B cell (primary cell): Measurements from ENCODE around the gene CCNG1. TPM values are rescaled to one million over a fixed set of nuclear protein-coding genes. Genes with fewer than 3 reads are reported as not detected.

ENCODE experiments used
- ATAC-seq: fragments of 200-7000 bp; cut with Tn5 transposase; one replicate; pipeline ENCODE4 v1.10.0; 2021; ENCODE audit warnings: low read depth, mild to moderate bottlenecking, moderate number of reproducible peaks, moderate library complexity
- CTCF ChIA-PET: fragments of 350-600 bp; sonication (Branson Sonifier 250); formaldehyde crosslinking; loops from one replicate; lab custom pipeline; 2021; ENCODE audit warnings: antibody characterized with exemption, inconsistent platforms; lab: Charles Lee
- POLR2A ChIA-PET: fragments of 350-600 bp; sonication (Branson Sonifier 250); formaldehyde crosslinking; loops from one replicate; lab custom pipeline; 2021; ENCODE audit warnings: antibody characterized with exemption; lab: Charles Lee
- DNase-seq: peaks from one replicate; pipeline ENCODE4 v3.0.0; 2013
- H2AFZ ChIP-seq: 2 replicates; pipeline ENCODE4 v1.6.1; 2012; ENCODE audit warnings: mild to moderate bottlenecking, low read depth, low read length; ENCODE audit not compliant: insufficient read depth, poor library complexity, severe bottlenecking
- H3K27ac ChIP-seq, 2 donors: 1 replicate in 1 of 2; 2 replicates in 1 of 2; pipeline ENCODE4 v1.5.1; 2012 to 2013; ENCODE audit warnings: low read length in 2 of 2, mild to moderate bottlenecking in 2 of 2, moderate library complexity in 1 of 2
- H3K27me3 ChIP-seq, 4 experiments: fragments of 200-600 bp in 1 of 4; sonication (generic) in 1 of 4; replicated peaks in 1 of 4; 1 replicate in 2 of 4; 2 replicates in 2 of 4; pipeline versions ENCODE4 v1.6.1 to v1.7.0; 2013 to 2016; ENCODE audit warnings: low read length in 3 of 4, mild to moderate bottlenecking in 2 of 4, mixed read lengths in 1 of 4, moderate library complexity in 1 of 4; ENCODE audit not compliant: insufficient read depth in 4 of 4, control insufficient read depth in 3 of 4; ENCODE audit errors: control extremely low read depth in 1 of 4
- H3K36me3 ChIP-seq, 2 experiments: replicated peaks in 1 of 2; 1 replicate in 1 of 2; 2 replicates in 1 of 2; pipeline versions ENCODE4 v1.6.1 to v1.7.1; 2013; ENCODE audit warnings: low read length in 1 of 2; ENCODE audit not compliant: insufficient read depth in 2 of 2, control insufficient read depth in 1 of 2; ENCODE audit errors: control extremely low read depth in 1 of 2, extremely low read depth in 1 of 2
- H3K4me1 ChIP-seq, 2 donors: fragments of 200-600 bp in 1 of 2; sonication (generic) in 1 of 2; 1 replicate in 1 of 2; 2 replicates in 1 of 2; pipeline versions ENCODE4 v1.5.1 to v1.6.1; 2013 to 2017; ENCODE audit warnings: low read length in 2 of 2; ENCODE audit not compliant: control insufficient read depth in 2 of 2, insufficient read depth in 2 of 2
- H3K4me2 ChIP-seq: replicated peaks from 2 replicates; pipeline ENCODE3; 2012; ENCODE audit warnings: mild to moderate bottlenecking, low read depth, low read length; ENCODE audit not compliant: poor library complexity, severe bottlenecking
- H3K4me3 ChIP-seq, 5 experiments: fragments of 200-600 bp in 1 of 5; sonication (generic) in 1 of 5; 1 replicate in 3 of 5; 2 replicates in 2 of 5; pipeline versions ENCODE4 v1.5.1 to v1.7.0; 2011 to 2016; ENCODE audit warnings: low read length in 4 of 5, mild to moderate bottlenecking in 4 of 5, low read depth in 2 of 5, control low read depth in 1 of 5, moderate library complexity in 1 of 5; ENCODE audit not compliant: insufficient read depth in 1 of 5; ENCODE audit errors: control extremely low read depth in 1 of 5, extremely low read depth in 1 of 5
- H3K79me2 ChIP-seq: fragments of 200-600 bp; sonication (generic); one replicate; pipeline ENCODE4 v1.6.0; 2016; ENCODE audit warnings: low read length; ENCODE audit not compliant: control insufficient read depth, insufficient read depth
- H3K9ac ChIP-seq: fragments of 200-600 bp; sonication (generic); 2 replicates; pipeline ENCODE4 v1.6.1; 2017; ENCODE audit warnings: mild to moderate bottlenecking, low read length, moderate library complexity
- H3K9me3 ChIP-seq, 3 donors: one replicate each; pipeline versions ENCODE4 v1.6.1 to v1.7.1; 2013; ENCODE audit warnings: low read length in 2 of 3; ENCODE audit not compliant: control insufficient read depth in 2 of 3, insufficient read depth in 1 of 3; ENCODE audit errors: control extremely low read depth in 1 of 3
- H4K20me1 ChIP-seq: 2 replicates; pipeline ENCODE4 v1.6.0; 2012; ENCODE audit warnings: mild to moderate bottlenecking, low read length; ENCODE audit not compliant: insufficient read depth, control insufficient read depth, poor library complexity, severe bottlenecking
- H3K27ac Mint-ChIP-seq: one replicate; pipeline ENCODE4 v1.8.0; 2021; ENCODE audit warnings: mixed read lengths
- H3K27me3 Mint-ChIP-seq: one replicate; pipeline ENCODE4 v1.8.0; 2021; ENCODE audit warnings: mixed read lengths
- H3K4me1 Mint-ChIP-seq: one replicate; pipeline ENCODE4 v1.8.0; 2021; ENCODE audit warnings: mixed read lengths
- H3K4me3 Mint-ChIP-seq: one replicate; pipeline ENCODE4 v1.8.0; 2021; ENCODE audit warnings: mixed read lengths
- H3K9me3 Mint-ChIP-seq: one replicate; pipeline ENCODE4 v1.8.0; 2022; ENCODE audit warnings: mixed read lengths; ENCODE audit not compliant: insufficient read depth
- EZH2 ChIP-seq: IDR thresholded peaks from 2 replicates; pipeline ENCODE4 v1.6.1; 2012; ENCODE audit warnings: borderline replicate concordance, low read depth, mild to moderate bottlenecking, moderate library complexity, low read length; ENCODE audit not compliant: insufficient read depth, poor library complexity, severe bottlenecking
- WGBS: methylation state at CpG from one replicate; pipeline ENCODE4 v1.1.5; 2013; ENCODE audit warnings: missing lambda C conversion rate; ENCODE audit not compliant: insufficient coverage; 5-methylcytosine and 5-hydroxymethylcytosine counted together
- intact Hi-C: fragments of 100-400 bp; cut with micrococcal nuclease; formaldehyde crosslinking; loops from one replicate; pipeline ENCODE4 v1.10.0; 2022
- polyA plus RNA-seq: library from polyadenylated mRNA; depleted of rRNA; stranded (reverse); fragments of >200 nt; gene quantifications from 2 replicates; pipeline ENCODE4 v1.2.3, GENCODE V29; 2012
- total RNA-seq, 2 donors: library from RNA; stranded (reverse); fragments of 120-200 nt in 1 of 2; gene quantifications; 1 replicate in 1 of 2; 2 replicates in 1 of 2; pipeline versions ENCODE4 v1.2.3 to v1.2.4, GENCODE V29; 2013 to 2022
- TF ChIP-seq, protein P1 (sequence below): fragments of 200-600 bp; IDR thresholded peaks from one replicate; pipeline ENCODE4 v1.8.0; 2022; ENCODE audit warnings: antibody characterized with exemption, mild to moderate bottlenecking

CCNG1 gene
- total and polyA plus RNA-seq, 2 donors (not counting 1 experiment from before 2014, with no cell fraction given), result 29.0 to 80.1 TPM

DNA sequence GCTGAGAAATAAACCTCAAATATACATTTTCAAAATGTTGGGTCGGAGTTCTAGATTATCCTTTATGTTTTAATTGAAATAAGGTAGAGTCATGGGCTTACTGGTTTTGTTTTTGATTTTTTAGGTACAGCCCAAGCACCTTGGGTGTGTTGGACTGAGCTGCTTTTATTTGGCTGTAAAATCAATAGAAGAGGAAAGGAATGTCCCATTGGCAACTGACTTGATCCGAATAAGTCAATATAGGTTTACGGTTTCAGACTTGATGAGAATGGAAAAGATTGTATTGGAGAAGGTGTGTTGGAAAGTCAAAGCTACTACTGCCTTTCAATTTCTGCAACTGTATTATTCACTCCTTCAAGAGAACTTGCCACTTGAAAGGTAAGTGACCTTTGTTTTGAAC, 3.6 kb downstream of the CCNG1 start:
- Mint-ChIP-seq H3K27ac (no peak overlapping the region), H3K27me3 (no peaks in the 10 kb centered on the region), H3K4me3 (no peak overlapping the region), H3K4me1 (peaks cover 35% of the 10 kb centered on the region), H3K9me3 (no peaks in the 10 kb centered on the region)
- Histone ChIP-seq H3K9ac (no peak overlapping the region), H3K4me1 (peaks cover 15 to 23% of the 10 kb centered on the region in 2 donors), H4K20me1 (no peaks in the 10 kb centered on the region), H3K36me3 (peaks cover 19 to 38% of the 10 kb centered on the region in 2 experiments), H2AFZ (no peak overlapping the region), H3K4me2 (no peak overlapping the region), H3K4me3 (no peak overlapping the region), H3K27me3 (no peaks in the 10 kb centered on the region), H3K9me3 (no peaks in the 10 kb centered on the region), H3K27ac (no peak overlapping the region), H3K79me2 (peaks cover 26% of the 10 kb centered on the region)
- ATAC-seq (no peak), DNase-seq (no peak)
- WGBS, result no CpG with 5 or more reads among the region's 3 CpGs
- ChIA-PET POLR2A (no interaction called here), CTCF (interaction anchor here (2.4 to 6.7 kb wide), 2 partner anchors 18 to 32 kb away, joined by 7 to 49 read pairs; partner anchors contain the start of genes HMMR and NUDCD2)
- intact Hi-C loops, result no loop called here
- no peak for TF ChIP-seq EZH2
- TF ChIP-seq, protein P1, sequence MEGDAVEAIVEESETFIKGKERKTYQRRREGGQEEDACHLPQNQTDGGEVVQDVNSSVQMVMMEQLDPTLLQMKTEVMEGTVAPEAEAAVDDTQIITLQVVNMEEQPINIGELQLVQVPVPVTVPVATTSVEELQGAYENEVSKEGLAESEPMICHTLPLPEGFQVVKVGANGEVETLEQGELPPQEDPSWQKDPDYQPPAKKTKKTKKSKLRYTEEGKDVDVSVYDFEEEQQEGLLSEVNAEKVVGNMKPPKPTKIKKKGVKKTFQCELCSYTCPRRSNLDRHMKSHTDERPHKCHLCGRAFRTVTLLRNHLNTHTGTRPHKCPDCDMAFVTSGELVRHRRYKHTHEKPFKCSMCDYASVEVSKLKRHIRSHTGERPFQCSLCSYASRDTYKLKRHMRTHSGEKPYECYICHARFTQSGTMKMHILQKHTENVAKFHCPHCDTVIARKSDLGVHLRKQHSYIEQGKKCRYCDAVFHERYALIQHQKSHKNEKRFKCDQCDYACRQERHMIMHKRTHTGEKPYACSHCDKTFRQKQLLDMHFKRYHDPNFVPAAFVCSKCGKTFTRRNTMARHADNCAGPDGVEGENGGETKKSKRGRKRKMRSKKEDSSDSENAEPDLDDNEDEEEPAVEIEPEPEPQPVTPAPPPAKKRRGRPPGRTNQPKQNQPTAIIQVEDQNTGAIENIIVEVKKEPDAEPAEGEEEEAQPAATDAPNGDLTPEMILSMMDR, result no peak

DNA sequence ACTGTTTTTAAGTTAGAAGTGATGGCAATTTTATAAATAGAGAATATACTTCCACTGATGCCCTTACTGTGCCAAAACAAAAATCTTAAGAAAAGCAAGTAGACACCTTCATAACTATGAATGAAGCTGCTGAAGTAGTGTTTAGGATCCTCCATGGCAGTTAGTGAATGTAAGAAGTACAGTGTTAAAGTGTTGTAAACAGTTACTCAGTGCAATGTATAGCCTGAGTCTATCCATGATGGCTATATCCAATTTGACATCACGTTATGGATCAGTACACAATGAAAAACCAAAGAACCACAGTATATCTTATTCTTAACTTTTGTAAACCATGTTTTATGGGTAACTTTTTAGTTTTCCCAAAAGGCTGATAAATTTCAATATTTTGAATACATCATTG, 7.1 kb downstream of the CCNG1 start:
- H3K9ac ChIP-seq, result no peak overlapping the region
- H3K4me3 ChIP-seq, result no peak overlapping the region
- Mint-ChIP-seq H3K27me3 (no peaks in the 10 kb centered on the region), H3K27ac (no peak overlapping the region), H3K4me3 (no peak overlapping the region), H3K4me1 (peaks cover 7% of the 10 kb centered on the region), H3K9me3 (no peaks in the 10 kb centered on the region)
- no peaks in the 10 kb centered on the region for H3K4me1 ChIP-seq
- no peak overlapping the region for H3K27ac ChIP-seq
- WGBS, result no CpG with 5 or more reads among the region's 1 CpG
- no peaks in the 10 kb centered on the region for H4K20me1 ChIP-seq
- ChIA-PET POLR2A (no interaction called here), CTCF (no interaction called here)
- H3K79me2 ChIP-seq, result peaks cover 4% of the 10 kb centered on the region
- DNase-seq (no peak), ATAC-seq (no peak)
- H3K4me2 ChIP-seq, result no peak overlapping the region
- peaks cover 20 to 53% of the 10 kb centered on the region in 2 experiments for H3K36me3 ChIP-seq
- no peaks in the 10 kb centered on the region for H3K9me3 ChIP-seq
- H3K27me3 ChIP-seq, result no peaks in the 10 kb centered on the region
- H2AFZ ChIP-seq, result no peak overlapping the region
- intact Hi-C loops, result no loop called here
- TF ChIP-seq, protein P1, result no peak
- TF ChIP-seq EZH2, result no peak
